ENCODE measurements around the gene KLHL18. TPM values are rescaled to one million over a fixed set of nuclear protein-coding genes. Genes with fewer than 3 reads are reported as not detected.
"Not testable (repeated sequence)": the region's sequence is repeated elsewhere in the genome, so short reads cannot be mapped to it uniquely, and the experiment has no call there.

The KLHL18 gene
- polyA plus RNA-seq, 12 donors = 11.3 to 19.2 (median 14.0) TPM; not detected in 1

GRCh38 chr3:47266709-47267489, 15.8 kb upstream of the KLHL18 start:
- peak; percentile 80 for DNase-seq

- no peak for DNase-seq
Observed at GRCh38 chr3:47267490-47267824, 15.3 kb upstream of the KLHL18 start.

GRCh38 chr3:47270526-47270925, 12.2 kb upstream of the KLHL18 start:
- DNase-seq = no peak

GRCh38 chr3:47273564-47273963, 9.2 kb upstream of the KLHL18 start:
- no peak for DNase-seq

DNA sequence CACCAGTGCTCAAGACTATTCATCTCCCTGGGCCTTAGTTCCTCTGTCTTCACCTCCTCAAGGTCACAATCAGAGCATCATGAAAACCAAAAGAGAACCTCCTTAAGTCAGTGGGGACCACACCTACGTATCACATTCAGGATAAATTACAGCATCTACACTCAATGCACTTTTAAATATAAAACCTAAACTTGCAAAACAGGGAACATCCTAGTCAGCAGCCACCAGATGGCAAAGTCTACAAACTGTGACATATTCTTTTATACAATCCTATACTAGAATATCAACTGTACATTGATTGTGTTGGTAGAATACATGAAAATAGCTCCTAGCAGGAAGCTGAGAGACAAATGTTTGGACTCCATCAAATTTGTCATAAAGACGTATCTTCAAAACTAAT, 8.1 kb upstream of the KLHL18 start:
- DNase-seq = no peak

DNA sequence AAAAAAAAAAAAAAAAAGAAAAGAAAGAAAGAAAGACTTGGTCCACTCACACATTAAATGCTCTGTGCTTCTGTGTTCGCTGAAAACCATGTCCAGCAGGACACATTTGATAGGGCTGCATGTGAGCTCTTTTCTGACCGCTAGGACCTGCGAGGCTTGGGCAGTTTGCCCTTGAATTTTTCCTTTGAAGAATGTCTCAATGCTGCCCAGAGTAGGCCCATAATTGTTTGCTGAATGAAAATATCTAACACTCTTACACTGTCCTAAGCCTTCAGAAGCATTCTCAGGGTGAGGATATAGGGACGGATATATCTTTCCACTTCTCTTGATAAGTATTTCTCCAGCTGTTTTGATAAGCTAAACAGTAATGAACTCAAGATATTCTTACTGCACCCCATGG, 6.2 kb upstream of the KLHL18 start:
- DNase-seq = no peak

GRCh38 chr3:47280519-47280918, 2.2 kb upstream of the KLHL18 start:
- DNase-seq = no peak

- DNase-seq = no peak
Observed at GRCh38 chr3:47283193-47283537, 421 bp downstream of the KLHL18 start.

GRCh38 chr3:47283591-47284364, 1.0 kb downstream of the KLHL18 start:
- DNase-seq = no peak

DNA sequence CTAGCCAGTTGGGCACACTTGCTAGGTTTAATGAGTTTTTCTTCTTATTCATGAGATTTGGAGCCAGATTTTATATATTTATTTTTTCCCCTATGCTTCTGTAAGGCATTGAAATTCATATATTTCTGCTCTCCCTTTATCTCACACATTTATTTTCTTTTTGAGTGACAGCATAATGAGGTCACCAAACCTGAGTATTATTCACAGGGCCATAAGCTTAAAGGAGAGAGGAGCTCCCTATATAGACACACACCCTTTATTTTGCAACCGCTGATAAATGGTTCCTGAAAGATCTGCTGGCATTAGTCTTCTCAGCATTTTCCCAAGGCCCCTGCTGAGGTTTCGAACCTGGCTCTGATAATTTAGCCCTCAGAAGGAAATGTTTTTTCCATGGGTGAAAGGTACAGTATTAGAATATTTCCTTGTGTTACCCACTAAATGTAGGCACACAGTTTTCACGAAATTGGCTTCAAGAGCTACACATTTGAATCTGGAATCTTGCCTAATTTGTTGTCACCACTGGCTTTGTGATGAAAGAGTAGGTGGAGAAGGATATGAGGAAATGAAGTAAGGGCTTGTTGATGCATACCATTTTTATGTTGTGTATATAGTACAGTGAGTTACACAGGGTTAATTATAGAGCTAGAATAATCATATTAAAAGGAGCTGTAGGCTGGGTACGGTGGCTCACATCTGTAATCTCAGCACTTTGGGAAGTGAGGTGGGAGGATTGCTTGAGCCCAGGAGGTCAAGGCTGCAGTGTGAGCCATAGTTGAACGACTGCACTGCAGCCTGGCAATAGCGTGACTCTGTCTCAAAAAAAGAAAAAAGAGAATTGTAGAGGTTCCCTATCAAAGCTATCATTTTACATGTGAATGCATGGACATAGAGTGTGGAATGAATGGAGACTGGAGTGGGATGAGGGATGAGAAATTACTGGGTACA, 6.5 kb downstream of the KLHL18 start:
- no peak for DNase-seq

DNA sequence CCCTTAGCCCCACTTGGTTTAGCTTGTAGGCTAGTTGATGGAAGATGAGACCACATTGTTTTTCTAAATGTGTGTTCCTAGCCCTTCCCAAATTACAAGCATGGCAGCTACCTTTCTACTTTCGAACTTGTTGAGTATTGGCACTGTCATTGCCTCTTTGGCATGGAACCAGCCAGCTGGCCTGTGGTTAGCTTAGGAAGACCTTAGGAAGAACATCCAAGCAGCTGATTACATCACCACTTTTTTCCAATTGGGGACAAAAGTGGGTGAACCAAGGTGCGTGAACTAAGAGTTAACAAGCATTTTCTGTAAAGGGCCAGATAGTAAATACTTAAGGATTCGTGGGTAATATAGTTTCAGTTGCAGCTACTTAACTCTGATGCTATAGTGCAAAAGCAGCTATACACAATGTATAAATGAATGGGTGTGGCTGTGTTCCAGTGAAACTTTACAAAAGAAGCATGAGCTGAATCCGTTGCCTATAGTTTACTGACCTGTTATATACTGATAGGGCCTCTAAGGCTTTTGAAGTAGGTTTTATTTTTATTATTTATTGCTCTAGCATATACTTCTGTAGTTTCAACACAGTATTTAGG, 8.5 kb downstream of the KLHL18 start:
- no peak for DNase-seq

- DNase-seq = not testable (repeated sequence)
Observed at GRCh38 chr3:47291754-47292420, 9.1 kb downstream of the KLHL18 start.

- no peak for DNase-seq
Observed at GRCh38 chr3:47293822-47294221, 11.1 kb downstream of the KLHL18 start.

DNA sequence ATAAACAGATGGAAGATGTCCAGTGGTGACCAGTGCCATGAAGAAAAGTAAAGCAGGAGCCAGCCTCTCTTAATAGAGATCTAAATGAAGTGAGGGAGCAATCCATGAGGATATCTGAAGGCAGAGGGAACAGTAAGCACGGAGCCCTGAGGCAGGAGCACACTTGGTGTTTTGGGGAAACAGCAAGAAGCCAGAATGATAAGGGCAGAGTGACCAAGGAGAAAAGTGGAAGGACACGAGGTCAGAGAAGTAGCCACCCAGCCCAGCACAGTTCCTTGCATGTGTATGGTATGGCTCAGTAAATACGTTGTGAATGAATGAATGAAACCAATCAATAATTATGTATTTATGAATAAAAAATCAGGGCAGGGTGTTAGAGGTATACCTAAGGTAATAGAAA, 11.6 kb downstream of the KLHL18 start:
- no peak for DNase-seq

- DNase-seq = no peak
Observed at GRCh38 chr3:47295322-47295721, 12.6 kb downstream of the KLHL18 start.

- DNase-seq = no peak
Observed at GRCh38 chr3:47295976-47296375, 13.2 kb downstream of the KLHL18 start.

- DNase-seq = no peak
Observed at GRCh38 chr3:47296562-47297302, 14.0 kb downstream of the KLHL18 start.

GRCh38 chr3:47298439-47298838, 15.7 kb downstream of the KLHL18 start:
- DNase-seq = no peak

GRCh38 chr3:47299381-47300318, 16.9 kb downstream of the KLHL18 start:
- DNase-seq = no peak

Data from muscle of arm (tissue), 12 donors.